ENCODE measurements around the gene MZT2A. TPM values are rescaled to one million over a fixed set of nuclear protein-coding genes. Genes with fewer than 3 reads are reported as not detected.
"Not testable (repeated sequence)": the region's sequence is repeated elsewhere in the genome, so short reads cannot be mapped to it uniquely, and the experiment has no call there.

Gene MZT2A
- total RNA-seq, 4 donors from 2014 or later, result 24.2 to 36.1 (median 32.3) TPM

- Histone ChIP-seq H3K27me3 (no peaks in the 10 kb centered on the region), H3K9me3 (no peaks in the 10 kb centered on the region), H3K36me3 (peaks cover 0 to 17% of the 10 kb centered on the region in 2 donors), H3K4me1 (no peaks in the 10 kb centered on the region), H3K4me3 (no peak overlapping the region), H3K27ac (no peak overlapping the region)
- TF ChIP-seq CTCF (IDR thresholded peaks at IDR 0.05 in 4 of 5, conservative IDR thresholded peaks at IDR 0.05 in 1 of 5) (no peak), POLR2A (IDR thresholded peaks at IDR 0.05) (no peak)
- DNase-seq (no peak), ATAC-seq (no peak)
- in situ Hi-C loops (cut with MboI; ENCODE audit: low sequenced_read_pairs in 4 of 4) (no loop called here), intact Hi-C loops (cut with DNase I; ENCODE audit: low total_unique reads) (no loop called here)
Observed at GRCh38 chr2:131520526-131520925, 28.3 kb upstream of the MZT2A start.

- ATAC-seq; H3K27ac ChIP-seq; DNase-seq; H3K27me3 ChIP-seq; intact Hi-C loops (cut with DNase I; ENCODE audit: low total_unique reads); H3K4me3 ChIP-seq; H3K4me1 ChIP-seq; in situ Hi-C loops (cut with MboI; ENCODE audit: low sequenced_read_pairs in 4 of 4); H3K9me3 ChIP-seq: not testable (repeated sequence)
- H3K36me3 ChIP-seq, result peaks cover 0 to 17% of the 10 kb centered on the region in 2 donors
Observed at GRCh38 chr2:131519871-131520470, 27.8 kb upstream of the MZT2A start.

GRCh38 chr2:131519466-131519865 is 27.3 kb upstream of the MZT2A start:
- ATAC-seq, result no peak
- peaks cover 0 to 17% of the 10 kb centered on the region in 2 donors for H3K36me3 ChIP-seq
- in situ Hi-C loops (cut with MboI; ENCODE audit: low sequenced_read_pairs in 4 of 4), result no loop called here

GRCh38 chr2:131518531-131518930 is 26.3 kb upstream of the MZT2A start:
- in situ Hi-C loops (cut with MboI; ENCODE audit: low sequenced_read_pairs in 4 of 4); H3K4me1 ChIP-seq; ATAC-seq; H3K27ac ChIP-seq; DNase-seq; H3K9me3 ChIP-seq; H3K4me3 ChIP-seq; H3K27me3 ChIP-seq; intact Hi-C loops (cut with DNase I; ENCODE audit: low total_unique reads): not testable (repeated sequence)
- peaks cover 0 to 17% of the 10 kb centered on the region in 2 donors for H3K36me3 ChIP-seq

More at GRCh38 chr2:131519466-131519865, 27.3 kb upstream of the MZT2A start:
- H3K4me3 ChIP-seq, result no peak overlapping the region
- no peaks in the 10 kb centered on the region for H3K27me3 ChIP-seq
- TF ChIP-seq POLR2A (IDR thresholded peaks at IDR 0.05) (no peak), CTCF (IDR thresholded peaks at IDR 0.05 in 4 of 5, conservative IDR thresholded peaks at IDR 0.05 in 1 of 5) (no peak)
- H3K9me3 ChIP-seq, result no peaks in the 10 kb centered on the region
- intact Hi-C loops (cut with DNase I; ENCODE audit: low total_unique reads), result no loop called here
- DNase-seq, result no peak
- no peaks in the 10 kb centered on the region for H3K4me1 ChIP-seq
- no peak overlapping the region for H3K27ac ChIP-seq

GRCh38 chr2:131517856-131518255 is 25.7 kb upstream of the MZT2A start:
- ATAC-seq; H3K27ac ChIP-seq; H3K9me3 ChIP-seq; intact Hi-C loops (cut with DNase I; ENCODE audit: low total_unique reads); H3K4me1 ChIP-seq; H3K27me3 ChIP-seq; in situ Hi-C loops (cut with MboI; ENCODE audit: low sequenced_read_pairs in 4 of 4); DNase-seq; H3K4me3 ChIP-seq: not testable (repeated sequence)
- H3K36me3 ChIP-seq, result peaks cover 0 to 17% of the 10 kb centered on the region in 2 donors

- Histone ChIP-seq H3K36me3 (peaks cover 0 to 17% of the 10 kb centered on the region in 2 donors), H3K27me3 (no peaks in the 10 kb centered on the region), H3K4me1 (no peaks in the 10 kb centered on the region), H3K27ac (no peak overlapping the region), H3K9me3 (no peaks in the 10 kb centered on the region), H3K4me3 (no peak overlapping the region)
- no peak for DNase-seq
- TF ChIP-seq POLR2A (IDR thresholded peaks at IDR 0.05) (no peak), CTCF (IDR thresholded peaks at IDR 0.05 in 4 of 5, conservative IDR thresholded peaks at IDR 0.05 in 1 of 5) (no peak)
- no peak for ATAC-seq
- intact Hi-C loops (cut with DNase I; ENCODE audit: low total_unique reads), result no loop called here
- in situ Hi-C loops (cut with MboI; ENCODE audit: low sequenced_read_pairs in 4 of 4), result no loop called here
Observed at GRCh38 chr2:131517106-131517831, 25.1 kb upstream of the MZT2A start.

- DNase-seq; H3K27me3 ChIP-seq; ATAC-seq; in situ Hi-C loops (cut with MboI; ENCODE audit: low sequenced_read_pairs in 4 of 4); H3K27ac ChIP-seq; H3K4me3 ChIP-seq; H3K9me3 ChIP-seq; intact Hi-C loops (cut with DNase I; ENCODE audit: low total_unique reads); H3K4me1 ChIP-seq: not testable (repeated sequence)
- peaks cover 0 to 17% of the 10 kb centered on the region in 2 donors for H3K36me3 ChIP-seq
Observed at GRCh38 chr2:131516621-131517020, 24.4 kb upstream of the MZT2A start.
